ENCODE data around the gene CENPC.
"Not testable (repeated sequence)": the region's sequence is repeated elsewhere in the genome, so short reads cannot be mapped to it uniquely, and the experiment has no call there.

Gene CENPC

DNA sequence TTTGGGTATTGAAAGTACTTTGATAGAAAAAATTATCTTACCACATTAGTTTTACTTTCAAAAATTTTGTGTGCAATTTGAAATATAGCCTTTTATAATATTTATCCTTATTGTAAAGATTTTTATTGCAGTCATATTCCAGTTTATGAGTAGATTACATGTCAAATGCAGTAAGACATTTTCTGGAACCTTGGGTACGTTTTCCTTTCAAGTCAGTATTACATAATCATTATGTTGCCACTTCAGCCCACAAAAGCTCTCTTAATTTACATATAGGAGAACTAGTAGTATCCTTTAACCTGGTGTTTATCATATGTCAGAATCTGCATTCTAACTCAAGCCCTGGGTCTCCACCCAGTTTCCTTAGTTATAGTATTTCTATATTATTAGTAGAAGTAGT is 98.5 kb downstream of the CENPC start:
- H3K27me3 Mint-ChIP-seq: no peaks in the 10 kb centered on the region
- no peak for DNase-seq
- H3K36me3 Mint-ChIP-seq: peaks cover 29 to 42% of the 10 kb centered on the region in 2 donors
- H3K4me1 Mint-ChIP-seq: no peaks in the 10 kb centered on the region
- H3K4me3 Mint-ChIP-seq: no peak overlapping the region
- peaks cover 6 to 7% of the 10 kb centered on the region in 2 donors for H3K9me3 Mint-ChIP-seq
- H3K27ac Mint-ChIP-seq: no peak overlapping the region
- ATAC-seq (replicated peaks): no peak

DNA sequence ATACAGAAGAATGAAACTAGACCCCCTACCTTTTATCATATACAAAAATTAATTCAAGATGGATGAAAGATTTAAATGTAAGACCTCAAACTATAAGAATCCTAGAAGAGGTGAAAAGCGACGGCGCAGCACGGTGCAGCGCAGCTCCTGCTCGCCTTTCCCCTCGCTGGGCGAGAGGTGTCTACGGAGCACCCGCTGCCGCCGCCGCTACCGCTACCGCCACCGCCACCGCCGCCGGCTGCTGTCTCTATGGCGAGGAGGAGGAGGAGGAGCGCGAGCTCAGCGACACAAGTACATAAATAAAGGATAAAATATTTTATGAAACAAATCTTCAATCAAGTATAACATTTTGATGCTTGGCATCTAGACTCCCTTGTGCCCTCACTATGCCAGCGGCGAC is 99.4 kb downstream of the CENPC start:
- H3K4me1 Mint-ChIP-seq: not testable (repeated sequence)

GRCh38 chr4:67438975-67439374 is 106.3 kb downstream of the CENPC start:
- no peaks in the 10 kb centered on the region for H3K27me3 Mint-ChIP-seq
- peaks cover 41 to 64% of the 10 kb centered on the region in 2 donors for H3K36me3 Mint-ChIP-seq
- H3K4me3 Mint-ChIP-seq: no peak overlapping the region
- no peak for DNase-seq
- H3K4me1 Mint-ChIP-seq: peaks cover 7 to 15% of the 10 kb centered on the region in 2 donors
- peaks cover 3 to 7% of the 10 kb centered on the region in 2 donors for H3K9me3 Mint-ChIP-seq
- no peak overlapping the region for H3K27ac Mint-ChIP-seq
- no peak for ATAC-seq (replicated peaks)

More for the DNA sequence above, 99.4 kb downstream of the CENPC start:
- not testable (repeated sequence) for H3K27ac Mint-ChIP-seq; H3K9me3 Mint-ChIP-seq; ATAC-seq (replicated peaks); H3K4me3 Mint-ChIP-seq; H3K27me3 Mint-ChIP-seq; DNase-seq
- H3K36me3 Mint-ChIP-seq: peaks cover 36 to 49% of the 10 kb centered on the region in 2 donors

GRCh38 chr4:67437974-67438713 is 107.2 kb downstream of the CENPC start:
- peaks cover 7 to 15% of the 10 kb centered on the region in 2 donors for H3K4me1 Mint-ChIP-seq
- DNase-seq (no peak), ATAC-seq (replicated peaks) (no peak)
- H3K27me3 Mint-ChIP-seq: no peaks in the 10 kb centered on the region
- H3K36me3 Mint-ChIP-seq: peaks cover 50 to 72% of the 10 kb centered on the region in 2 donors
- peaks cover 3 to 7% of the 10 kb centered on the region in 2 donors for H3K9me3 Mint-ChIP-seq
- no peak overlapping the region for H3K27ac Mint-ChIP-seq
- H3K4me3 Mint-ChIP-seq: no peak overlapping the region

DNA sequence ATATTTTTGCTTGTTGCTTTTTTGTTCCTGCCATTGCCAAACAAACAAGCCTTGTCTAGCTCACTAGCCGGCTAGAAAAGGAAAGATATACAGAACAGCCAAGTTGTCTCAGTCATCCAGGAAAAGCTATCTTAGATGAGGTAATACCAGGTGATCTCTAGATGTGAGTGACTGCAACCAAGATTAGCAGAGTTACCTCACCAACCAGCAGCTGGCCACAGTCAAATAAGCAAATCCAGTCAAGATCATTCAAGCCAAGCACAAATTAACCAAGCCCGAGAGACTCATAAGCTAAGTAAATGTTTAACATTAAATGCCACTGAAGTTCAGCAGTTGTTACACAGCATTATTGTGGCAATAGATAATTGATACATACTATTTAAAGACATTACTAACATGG is 108.6 kb downstream of the CENPC start:
- DNase-seq (no peak), ATAC-seq (replicated peaks) (no peak)
- Mint-ChIP-seq H3K27me3 (no peaks in the 10 kb centered on the region), H3K27ac (no peak overlapping the region), H3K4me1 (peaks cover 7 to 15% of the 10 kb centered on the region in 2 donors), H3K4me3 (no peak overlapping the region), H3K36me3 (peaks cover 49 to 70% of the 10 kb centered on the region in 2 donors), H3K9me3 (peaks cover 4 to 5% of the 10 kb centered on the region in 2 donors)

GRCh38 chr4:67430989-67431388 is 114.3 kb downstream of the CENPC start:
- DNase-seq (no peak), ATAC-seq (replicated peaks) (no peak)
- Mint-ChIP-seq H3K36me3 (peaks cover 30 to 33% of the 10 kb centered on the region in 2 donors), H3K27ac (no peak overlapping the region), H3K27me3 (no peaks in the 10 kb centered on the region), H3K4me1 (no peaks in the 10 kb centered on the region), H3K4me3 (no peak overlapping the region), H3K9me3 (peaks cover 5 to 9% of the 10 kb centered on the region in 2 donors)

DNA sequence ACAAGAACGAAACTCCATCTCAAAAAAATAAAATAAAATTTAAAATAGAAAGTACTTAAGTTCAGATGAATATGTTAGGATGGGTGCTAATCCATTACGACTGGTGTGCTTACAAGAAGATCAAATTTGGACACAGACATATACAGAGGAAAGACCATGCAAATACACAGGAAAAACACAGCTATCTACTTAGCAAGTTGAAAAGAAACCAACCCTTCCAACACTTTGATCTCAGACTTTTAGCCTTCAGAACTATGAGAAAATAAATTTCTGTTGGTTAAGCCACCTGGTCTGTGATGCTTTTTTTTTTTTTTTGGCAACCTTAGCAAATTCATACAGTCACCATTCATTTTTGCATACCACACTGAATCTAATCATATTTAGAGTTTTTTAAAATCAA is 116.5 kb downstream of the CENPC start:
- Mint-ChIP-seq H3K9me3 (peaks cover 1 to 9% of the 10 kb centered on the region in 2 donors), H3K4me3 (no peak overlapping the region), H3K27ac (no peak overlapping the region), H3K27me3 (no peaks in the 10 kb centered on the region), H3K36me3 (peaks cover 17 to 21% of the 10 kb centered on the region in 2 donors), H3K4me1 (no peaks in the 10 kb centered on the region)
- ATAC-seq (replicated peaks) (no peak), DNase-seq (no peak)

Measured in stimulated activated naive B cell treated with anti-CD40 and anti-IgM and Interleukin-4, amounts not matched to agents 10 μg/mL and 1 μg/mL and 100 μg/mL, for 72 hours (primary cell).